ENCODE data around the gene ATXN2.

ATXN2 gene

GRCh38 chr12:111453071-111453989, 145.8 kb downstream of the ATXN2 start:
- DNase-seq (ENCODE audit: low read depth, low spot score), result no peak

GRCh38 chr12:111451649-111452129, 147.4 kb downstream of the ATXN2 start:
- DNase-seq (ENCODE audit: low read depth, low spot score), result no peak

- DNase-seq (ENCODE audit: low read depth, low spot score), result no peak
These were observed 147.9 kb downstream of the ATXN2 start for GRCh38 chr12:111451232-111451631.

- DNase-seq (ENCODE audit: low read depth, low spot score), result no peak
These were observed 148.4 kb downstream of the ATXN2 start for GRCh38 chr12:111450676-111451075.

GRCh38 chr12:111448846-111449790, 150.0 kb downstream of the ATXN2 start:
- no peak for DNase-seq (ENCODE audit: low read depth, low spot score)

- DNase-seq (ENCODE audit: low read depth, low spot score), result no peak
These were observed 150.8 kb downstream of the ATXN2 start for GRCh38 chr12:111448266-111448830.

GRCh38 chr12:111447571-111448265, 151.4 kb downstream of the ATXN2 start:
- DNase-seq (ENCODE audit: low read depth, low spot score), result no peak

- no peak for DNase-seq (ENCODE audit: low read depth, low spot score)
These were observed 152.2 kb downstream of the ATXN2 start for GRCh38 chr12:111446631-111447570.

GRCh38 chr12:111445726-111446581, 153.2 kb downstream of the ATXN2 start:
- no peak for DNase-seq (ENCODE audit: low read depth, low spot score)

- DNase-seq (ENCODE audit: low read depth, low spot score), result no peak
These were observed 154.0 kb downstream of the ATXN2 start for GRCh38 chr12:111444925-111445725.

- no peak for DNase-seq (ENCODE audit: low read depth, low spot score)
These were observed 154.7 kb downstream of the ATXN2 start for GRCh38 chr12:111444314-111444924.

- no peak for DNase-seq (ENCODE audit: low read depth, low spot score)
These were observed 155.5 kb downstream of the ATXN2 start for GRCh38 chr12:111443586-111443985.

GRCh38 chr12:111443086-111443485, 156.0 kb downstream of the ATXN2 start:
- no peak for DNase-seq (ENCODE audit: low read depth, low spot score)

GRCh38 chr12:111442301-111443045, 156.6 kb downstream of the ATXN2 start:
- no peak for DNase-seq (ENCODE audit: low read depth, low spot score)

GRCh38 chr12:111441107-111441928, 157.8 kb downstream of the ATXN2 start:
- no peak for DNase-seq (ENCODE audit: low read depth, low spot score)

- DNase-seq (ENCODE audit: low read depth, low spot score), result no peak
These were observed 158.5 kb downstream of the ATXN2 start for GRCh38 chr12:111440631-111441030.

Data from smooth muscle cell of the brain vasculature (primary cell).